RWPE2 (cell line): ENCODE data around the gene LIPG.

Source experiments
- ATAC-seq: fragments of 200-7000 bp; cut with Tn5 transposase; 3 replicates; pipeline ENCODE4 v1.9.1; 2021; ENCODE audit warnings: low read depth
- DNase-seq: peaks from one replicate; pipeline ENCODE4 v3.0.0-alpha.2; 2020; ENCODE audit warnings: low spot score
- H3K27ac ChIP-seq: fragments of 450-650 bp; 2 replicates; pipeline ENCODE4 v1.5.1; 2017; ENCODE audit warnings: mild to moderate bottlenecking; ENCODE audit not compliant: poor library complexity, severe bottlenecking
- H3K27me3 ChIP-seq: fragments of 250-450 bp; sonication (Bioruptor Pico); 2 replicates; pipeline ENCODE4 v1.5.1; 2021; ENCODE audit warnings: mild to moderate bottlenecking, moderate library complexity; ENCODE audit not compliant: insufficient read depth, poor library complexity, severe bottlenecking
- H3K36me3 ChIP-seq: fragments of 250-450 bp; sonication (Bioruptor Pico); 2 replicates; pipeline ENCODE4 v1.5.1; 2020; ENCODE audit warnings: low read depth, mild to moderate bottlenecking, moderate library complexity
- H3K4me1 ChIP-seq: fragments of 250-450 bp; sonication (Bioruptor Pico); 2 replicates; pipeline ENCODE4 v1.5.1; 2021; ENCODE audit warnings: mild to moderate bottlenecking, moderate library complexity; ENCODE audit not compliant: insufficient read depth, poor library complexity, severe bottlenecking
- H3K4me3 ChIP-seq: fragments of 250-450 bp; sonication (Bioruptor Pico); 2 replicates; pipeline ENCODE4 v1.5.1; 2021; ENCODE audit warnings: mild to moderate bottlenecking, moderate library complexity; ENCODE audit not compliant: severe bottlenecking
- H3K9me3 ChIP-seq: fragments of 250-450 bp; sonication (Bioruptor Pico); 2 replicates; pipeline ENCODE4 v1.5.1; 2021; ENCODE audit warnings: mild to moderate bottlenecking, moderate library complexity; ENCODE audit not compliant: severe bottlenecking
- CTCF ChIP-seq: fragments of 450-650 bp; IDR thresholded peaks from one replicate; pipeline ENCODE4 v1.5.1; 2017; ENCODE audit warnings: mild to moderate bottlenecking, moderate library complexity; ENCODE audit not compliant: poor library complexity, severe bottlenecking

Gene LIPG

DNA sequence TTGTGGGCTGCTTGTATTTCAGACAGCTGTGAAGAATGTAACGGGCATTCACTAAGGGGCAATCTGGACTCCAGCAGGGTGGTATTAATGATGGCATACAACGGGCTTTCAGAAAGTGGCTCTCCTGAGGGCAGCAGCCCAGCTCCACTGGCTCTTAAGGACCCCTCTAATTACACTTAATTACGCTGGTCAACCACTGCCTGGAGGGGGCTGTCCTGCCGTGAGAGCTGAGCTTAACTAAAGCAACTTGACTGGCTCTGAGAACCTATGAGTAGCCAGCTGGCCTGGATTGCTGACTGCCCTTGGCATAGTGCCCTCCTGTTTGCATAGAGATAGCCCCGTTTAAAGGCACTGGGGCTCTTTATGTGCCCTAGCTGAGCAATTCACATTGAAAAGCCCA is 3.8 kb downstream of the LIPG start:
- TF ChIP-seq CTCF = no peak
- DNase-seq = no peak
- H3K36me3 ChIP-seq = peaks cover 60% of the 10 kb centered on the region
- no peaks in the 10 kb centered on the region for H3K27me3 ChIP-seq
- peaks cover 14% of the 10 kb centered on the region for H3K4me1 ChIP-seq
- no peak overlapping the region for H3K27ac ChIP-seq
- no peak overlapping the region for H3K4me3 ChIP-seq
- H3K9me3 ChIP-seq = no peaks in the 10 kb centered on the region
- ATAC-seq = no peak

GRCh38 chr18:49566217-49566770 is 4.4 kb downstream of the LIPG start:
- Histone ChIP-seq H3K36me3 (peaks cover 67% of the 10 kb centered on the region), H3K9me3 (no peaks in the 10 kb centered on the region), H3K27ac (no peak overlapping the region), H3K4me3 (no peak overlapping the region), H3K4me1 (peaks cover 14% of the 10 kb centered on the region), H3K27me3 (no peaks in the 10 kb centered on the region)
- TF ChIP-seq CTCF = no peak
- ATAC-seq (no peak), DNase-seq (no peak)

DNA sequence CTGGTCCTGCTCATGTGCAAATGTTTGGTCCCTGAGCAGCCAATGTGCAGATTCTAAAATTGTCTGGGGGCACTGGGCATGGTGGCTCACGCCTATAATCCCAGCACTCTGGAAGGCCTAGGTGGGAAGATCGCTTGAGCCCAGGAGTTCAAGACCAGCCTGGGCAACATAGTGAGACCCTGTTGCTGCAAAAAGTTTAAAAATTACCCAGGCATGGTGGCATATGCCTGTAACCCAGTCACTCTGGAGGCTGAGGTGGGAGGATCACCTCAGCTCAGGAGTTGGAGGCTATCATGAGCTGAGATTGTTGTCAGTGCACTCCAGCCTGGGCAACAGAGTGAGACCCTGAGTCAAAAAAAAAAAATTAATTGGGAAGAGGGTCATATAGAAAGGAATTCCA is 5.1 kb downstream of the LIPG start:
- peaks cover 74% of the 10 kb centered on the region for H3K36me3 ChIP-seq
- no peaks in the 10 kb centered on the region for H3K27me3 ChIP-seq
- H3K4me3 ChIP-seq = no peak overlapping the region
- ATAC-seq (no peak), DNase-seq (no peak)
- no peak for TF ChIP-seq CTCF
- peaks cover 14% of the 10 kb centered on the region for H3K4me1 ChIP-seq
- H3K27ac ChIP-seq = no peak overlapping the region
- H3K9me3 ChIP-seq = no peaks in the 10 kb centered on the region

- Histone ChIP-seq H3K4me1 (peaks cover 5% of the 10 kb centered on the region), H3K9me3 (no peaks in the 10 kb centered on the region), H3K36me3 (peaks cover 88% of the 10 kb centered on the region), H3K27ac (no peak overlapping the region), H3K4me3 (no peak overlapping the region), H3K27me3 (no peaks in the 10 kb centered on the region)
- ATAC-seq (no peak), DNase-seq (no peak)
- no peak for TF ChIP-seq CTCF
Observed at GRCh38 chr18:49569724-49570123, 7.9 kb downstream of the LIPG start.

DNA sequence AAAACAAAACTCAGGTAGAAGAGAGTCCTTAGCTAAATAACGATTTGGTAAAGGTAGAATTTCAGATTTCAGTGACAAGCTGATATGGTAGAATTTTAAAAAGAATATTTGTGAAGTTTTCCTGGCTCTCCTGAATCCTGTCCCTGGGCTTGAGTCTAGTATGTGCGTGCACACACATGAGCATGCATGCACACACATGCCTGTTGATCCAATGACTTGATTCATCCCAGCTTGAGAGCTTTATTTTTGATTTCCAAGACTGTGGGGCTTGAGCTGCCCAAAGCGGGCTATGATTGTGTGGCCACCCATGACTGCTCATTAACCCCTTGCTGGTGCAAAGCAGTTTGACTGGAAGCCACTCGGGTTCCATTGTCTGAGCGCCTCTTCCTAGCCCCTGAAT is 9.0 kb downstream of the LIPG start:
- TF ChIP-seq CTCF = no peak
- H3K9me3 ChIP-seq = no peaks in the 10 kb centered on the region
- H3K4me3 ChIP-seq = no peak overlapping the region
- peaks cover 88% of the 10 kb centered on the region for H3K36me3 ChIP-seq
- H3K27me3 ChIP-seq = no peaks in the 10 kb centered on the region
- DNase-seq (no peak), ATAC-seq (no peak)
- no peaks in the 10 kb centered on the region for H3K4me1 ChIP-seq
- H3K27ac ChIP-seq = no peak overlapping the region
